Left hindlimb (tissue), 1 donor: ENCODE data around the gene PTCD3.

Experiments used
- DNase-seq: peaks from one replicate; pipeline ENCODE4 v3.0.0-alpha.2; 2018

The PTCD3 gene

DNA sequence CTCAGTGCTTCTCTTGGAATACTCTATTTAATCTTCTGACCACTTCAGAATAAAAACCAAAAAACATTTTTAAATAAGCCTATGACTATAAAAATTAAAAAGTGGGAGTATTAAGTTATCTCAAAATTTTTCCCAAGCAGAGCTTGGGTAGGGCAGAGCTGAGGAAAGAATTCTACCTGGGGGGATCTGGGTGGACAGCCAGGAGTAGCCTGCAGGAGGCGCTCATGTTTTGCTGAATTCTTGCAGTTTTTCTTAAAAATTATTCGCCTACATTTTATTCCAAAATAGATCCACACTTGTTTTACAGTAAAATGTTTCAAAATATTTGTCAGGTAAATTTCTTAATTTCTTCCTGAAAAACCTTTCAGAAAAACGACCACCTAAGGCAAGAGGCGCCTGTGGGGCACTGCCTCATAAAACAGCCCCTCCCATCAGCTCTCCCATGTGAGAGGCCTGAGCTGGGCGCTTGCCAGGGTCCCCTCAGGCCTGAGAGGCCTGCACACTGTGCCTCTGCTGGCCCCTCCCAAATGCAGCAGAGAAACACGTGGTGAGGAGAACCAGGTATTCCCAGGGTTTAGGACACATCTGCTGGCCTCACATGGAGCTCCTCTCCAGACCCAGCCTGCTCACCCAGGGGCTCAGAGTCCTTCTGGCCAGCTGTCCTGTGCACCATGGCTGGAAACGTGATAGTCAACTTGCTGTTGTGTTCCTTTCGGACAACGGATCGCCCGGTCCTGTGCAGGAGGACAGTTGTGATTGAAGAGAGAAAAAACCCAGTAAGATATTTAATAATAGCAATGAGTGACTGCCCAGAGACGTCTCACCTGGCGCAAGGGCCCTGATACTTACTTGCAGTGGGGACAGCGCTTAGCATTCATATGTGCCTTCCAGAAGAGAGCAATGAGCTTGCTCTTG is 17.8 kb upstream of the PTCD3 start:
- no peak for DNase-seq

DNA sequence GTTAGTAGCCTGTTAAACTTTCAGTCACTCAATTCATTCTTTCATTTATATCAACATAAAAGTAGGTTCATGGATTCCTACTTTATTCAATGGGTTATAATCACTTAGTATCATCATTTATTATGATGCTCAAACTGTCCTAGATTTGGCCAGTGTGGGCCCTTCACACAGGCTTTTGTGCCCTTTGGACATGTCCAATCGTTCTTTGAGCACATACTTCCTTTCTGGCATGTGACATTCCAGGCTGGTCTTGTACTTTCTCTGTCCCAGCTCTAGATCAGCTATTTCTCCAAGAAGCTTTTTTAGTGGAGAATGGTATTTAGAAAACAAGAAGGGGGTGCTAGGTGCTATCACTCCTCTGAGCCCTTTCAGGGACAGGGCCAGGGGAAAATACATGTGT is 11.8 kb upstream of the PTCD3 start:
- no peak for DNase-seq

DNA sequence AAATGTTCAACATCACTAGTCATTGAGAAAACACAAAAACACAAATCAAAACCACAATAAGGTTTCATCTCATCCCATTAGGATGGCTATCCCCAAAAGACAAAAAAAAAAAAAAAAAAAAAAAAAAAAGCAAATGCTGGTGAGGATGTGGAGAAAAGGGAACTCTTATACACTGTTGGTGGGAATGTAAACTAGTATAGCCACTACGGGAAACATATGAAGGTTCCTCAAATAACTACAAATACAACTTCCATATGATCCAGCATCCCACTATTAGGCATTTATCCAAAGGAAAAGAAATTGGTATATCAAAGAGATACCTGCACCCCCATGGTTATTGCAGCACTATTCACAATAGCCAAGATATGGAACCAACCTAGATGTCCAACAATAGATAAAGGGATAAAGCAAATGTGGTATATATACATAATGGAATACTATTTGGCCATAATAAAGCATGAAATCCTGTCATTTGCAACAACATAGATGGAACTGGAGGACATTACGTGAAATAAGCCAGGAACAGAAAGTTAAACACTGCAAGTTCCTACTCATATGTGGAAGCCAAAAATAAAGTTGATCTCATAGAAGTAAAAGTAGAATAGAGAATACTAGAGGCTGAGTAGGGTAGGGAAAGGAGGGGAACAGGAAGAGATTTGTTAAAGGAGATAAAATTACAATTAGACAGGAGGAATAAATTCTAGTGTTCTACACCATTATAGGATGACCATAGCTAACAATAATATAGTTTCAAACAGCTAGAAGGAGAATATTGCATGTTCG is 8.7 kb upstream of the PTCD3 start:
- DNase-seq: no peak

DNA sequence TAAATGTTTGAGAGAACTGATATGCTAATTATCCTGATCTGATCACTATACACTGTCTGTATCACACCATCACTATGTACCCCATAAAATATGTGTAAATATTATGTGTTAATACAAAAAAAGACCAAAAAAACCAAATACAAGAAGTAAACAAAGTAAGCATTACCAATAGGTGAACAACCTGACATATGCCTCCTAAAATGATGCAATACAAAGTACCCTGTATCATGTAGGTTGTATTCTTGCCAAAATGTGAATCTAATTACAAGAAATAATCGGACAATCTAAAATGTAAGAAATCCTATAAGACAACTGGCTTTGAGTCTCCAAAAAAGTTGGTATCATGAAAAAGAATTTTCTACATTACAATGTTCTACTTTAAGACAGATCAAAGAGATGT is 8.1 kb upstream of the PTCD3 start:
- DNase-seq: no peak

DNA sequence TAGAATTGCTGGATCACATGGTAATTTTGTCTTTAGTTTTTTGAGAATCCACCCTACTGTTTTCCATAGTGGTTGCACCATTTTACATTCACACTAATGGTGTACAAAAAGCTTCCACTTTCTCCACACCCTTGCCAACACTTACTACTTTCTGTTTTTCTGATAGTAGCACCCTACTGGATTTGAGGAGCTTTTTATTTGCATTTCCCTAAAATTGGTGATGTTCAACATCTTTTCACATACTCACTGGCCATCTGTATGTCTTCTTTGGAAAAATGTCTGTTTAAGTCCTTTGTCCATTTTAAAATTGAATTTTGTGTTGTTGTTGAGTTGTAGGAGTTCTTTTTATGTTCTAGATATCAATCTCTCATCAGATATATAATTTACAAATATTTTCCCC is 3.9 kb upstream of the PTCD3 start:
- no peak for DNase-seq

DNA sequence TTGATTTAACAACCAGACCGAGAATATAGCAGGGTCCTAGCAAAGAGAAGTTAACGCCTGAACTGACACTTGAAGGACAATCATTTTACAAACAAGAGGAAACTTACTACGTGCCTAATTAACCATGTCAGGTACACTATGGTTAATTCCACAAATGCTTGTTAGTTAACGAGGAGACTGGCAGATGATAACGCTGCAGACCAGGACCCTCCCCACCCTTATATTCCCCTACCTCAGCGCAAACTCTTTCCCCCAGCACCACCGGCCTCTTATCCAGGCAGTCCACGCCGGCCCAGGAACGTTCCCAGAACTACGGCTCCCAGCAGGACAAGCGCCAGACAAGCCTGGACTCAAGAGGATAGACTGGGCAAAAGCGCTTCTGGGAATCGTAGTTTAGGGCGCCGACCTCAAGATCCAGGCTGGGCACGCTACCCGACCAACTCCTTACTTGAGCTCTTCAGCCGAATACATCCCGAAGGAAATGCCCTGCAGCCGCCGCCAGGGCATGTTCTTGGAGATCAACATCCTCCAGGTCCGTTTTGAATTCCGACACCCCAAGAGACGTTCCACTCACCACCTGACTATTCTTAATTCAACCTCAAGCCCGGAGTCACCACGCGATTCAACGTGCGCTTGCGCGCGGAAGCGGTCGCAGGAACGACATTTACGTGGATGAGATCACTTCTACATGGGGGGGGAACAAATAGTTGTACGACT is 625 bp upstream of the PTCD3 start, which contains the start of gene POLR1A:
Gene POLR1A (minus strand): TSS at position 635 of the 717 bp plus-strand sequence. CDS start 110 bp downstream, at position 525.
- peak; percentile 93 for DNase-seq

DNA sequence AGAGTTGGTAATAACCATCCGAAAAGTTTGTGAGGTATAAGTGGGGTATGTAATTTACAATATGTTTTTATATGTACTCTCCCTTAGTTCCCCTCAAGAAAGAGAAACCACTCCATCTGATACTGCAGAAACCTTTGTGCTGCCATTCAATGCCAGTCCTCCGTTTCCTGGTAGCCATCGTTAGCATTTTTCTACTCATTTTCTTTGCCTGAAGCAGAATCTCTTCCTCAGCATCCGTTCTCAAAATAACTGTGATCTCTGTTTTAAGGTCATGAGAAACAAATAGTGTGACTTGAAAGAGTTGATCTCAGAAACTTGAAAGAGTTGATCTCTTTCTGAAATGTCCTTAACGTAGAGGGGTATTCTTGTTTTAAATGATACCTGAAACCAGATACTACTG is 996 bp downstream of the PTCD3 start:
- no peak for DNase-seq

DNA sequence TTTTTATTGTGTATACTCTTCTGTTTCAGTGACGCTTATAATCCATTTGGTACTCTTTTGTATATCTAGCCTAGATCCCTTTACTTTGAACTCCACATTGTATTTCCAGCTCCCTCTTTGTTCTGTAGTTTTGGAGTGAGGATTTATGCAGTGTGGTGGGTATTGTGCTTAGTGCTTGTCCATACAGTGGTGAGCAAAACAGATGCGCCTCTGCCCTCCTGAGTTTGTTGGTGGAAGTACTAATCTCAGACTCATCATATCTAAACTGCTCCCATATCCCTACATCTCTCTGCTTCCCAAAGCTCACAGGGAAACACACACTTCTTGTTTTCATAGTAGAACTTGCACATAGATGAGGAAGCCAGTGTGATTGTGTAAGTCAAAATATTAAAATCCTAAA is 12.1 kb downstream of the PTCD3 start:
- no peak for DNase-seq

DNA sequence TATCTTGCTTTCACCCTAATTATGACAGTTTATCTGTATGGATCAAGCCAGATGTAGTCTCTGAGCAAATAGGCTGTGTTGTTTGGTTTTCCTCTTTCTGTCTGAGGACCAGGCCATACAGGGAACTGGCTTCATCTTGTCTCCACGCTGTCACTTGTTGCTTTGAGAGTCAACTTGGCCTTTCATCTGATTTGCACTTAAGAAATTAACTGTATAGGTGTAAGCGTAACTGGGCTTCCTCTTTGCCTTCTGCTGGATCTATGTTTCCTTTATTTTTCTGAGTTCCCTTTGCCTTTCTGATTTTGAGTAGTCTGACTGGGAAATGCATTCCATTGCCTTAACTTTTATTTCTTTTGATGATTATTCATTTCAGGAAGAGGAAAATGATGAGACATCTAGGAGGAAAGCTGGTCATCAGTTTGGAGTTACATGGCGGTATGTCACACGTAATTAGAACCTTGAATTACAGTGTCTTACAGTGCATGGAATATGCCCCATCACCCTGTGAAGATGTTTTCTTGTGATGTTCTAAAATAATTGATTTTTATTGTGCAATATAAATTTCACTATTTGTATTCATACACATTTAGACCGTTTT is 17.4 kb downstream of the PTCD3 start:
- no peak for DNase-seq

DNA sequence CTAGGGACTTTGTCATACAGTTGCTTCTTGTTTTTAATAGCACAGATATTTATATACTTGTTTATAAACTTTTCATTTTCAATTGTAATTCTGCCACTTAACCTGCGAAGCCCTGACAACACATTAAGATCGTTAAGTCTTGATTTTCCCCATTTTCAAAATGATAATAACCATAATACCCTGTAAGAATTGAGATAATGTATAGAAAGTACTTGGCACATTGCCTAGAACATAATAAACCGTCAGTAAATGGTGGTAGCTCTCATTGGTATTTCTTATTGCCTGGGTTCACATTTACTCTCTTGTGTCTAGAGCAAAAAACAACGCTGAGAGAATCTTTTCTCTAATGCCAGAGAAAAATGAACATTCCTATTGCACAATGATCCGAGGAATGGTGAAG is 18.6 kb downstream of the PTCD3 start:
- DNase-seq: no peak

DNA sequence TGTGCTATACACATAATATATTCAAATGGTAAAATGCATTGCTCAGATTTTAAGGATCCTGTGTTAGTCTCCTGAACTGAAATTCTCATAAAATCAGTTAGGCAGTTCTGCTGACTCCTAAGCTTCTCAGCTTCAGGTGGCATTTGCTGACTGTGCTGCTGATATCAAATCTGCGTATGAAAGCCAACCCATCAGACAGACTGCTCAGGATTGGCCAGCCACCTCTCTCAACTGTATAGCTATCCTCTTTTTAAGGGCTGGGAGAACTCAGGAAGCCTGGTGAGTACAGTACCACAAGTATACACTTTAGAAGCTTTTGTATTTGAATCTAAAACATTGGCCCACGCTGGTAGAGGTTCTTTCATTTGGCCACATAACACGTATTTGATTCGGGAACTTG is 28.7 kb downstream of the PTCD3 start:
- no peak for DNase-seq

DNA sequence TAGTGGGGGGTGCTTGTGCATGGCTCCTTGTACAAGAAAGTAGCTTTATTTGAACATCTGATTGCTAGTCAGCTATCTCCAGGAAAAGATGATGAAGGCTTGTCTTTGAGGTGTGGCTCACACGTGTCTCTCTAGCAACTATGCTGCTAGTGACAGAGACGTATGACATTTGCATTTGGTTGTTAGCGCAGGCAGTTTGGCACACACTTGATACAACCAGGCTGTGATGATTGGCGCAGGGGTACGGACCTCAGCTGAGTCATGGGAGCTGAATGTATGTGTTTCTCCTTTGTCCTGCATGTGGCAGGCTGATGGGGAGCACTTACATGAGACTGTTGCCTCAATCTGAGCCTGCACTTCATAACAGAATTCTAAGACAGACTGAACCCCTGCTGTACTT is 29.6 kb downstream of the PTCD3 start:
- no peak for DNase-seq

DNA sequence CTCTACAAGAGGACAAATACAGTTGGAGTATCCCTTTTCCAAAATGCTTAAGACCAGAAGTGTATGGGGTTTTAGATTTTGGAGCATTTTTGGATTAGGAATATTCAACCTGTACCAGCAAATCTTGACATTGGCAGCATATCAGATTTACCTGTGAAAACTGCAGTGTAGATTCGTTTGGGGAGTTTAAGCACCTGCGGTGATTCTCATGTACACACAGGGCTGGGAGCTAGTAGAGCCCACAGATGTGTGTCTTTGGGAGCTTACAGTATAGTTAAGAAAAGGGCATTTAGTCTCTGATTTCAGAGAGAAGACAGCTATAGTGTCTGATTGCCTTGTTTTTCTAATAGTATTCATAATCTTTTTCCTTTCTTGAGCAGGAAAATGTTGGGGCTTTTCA is 30.1 kb downstream of the PTCD3 start:
- no peak for DNase-seq

DNA sequence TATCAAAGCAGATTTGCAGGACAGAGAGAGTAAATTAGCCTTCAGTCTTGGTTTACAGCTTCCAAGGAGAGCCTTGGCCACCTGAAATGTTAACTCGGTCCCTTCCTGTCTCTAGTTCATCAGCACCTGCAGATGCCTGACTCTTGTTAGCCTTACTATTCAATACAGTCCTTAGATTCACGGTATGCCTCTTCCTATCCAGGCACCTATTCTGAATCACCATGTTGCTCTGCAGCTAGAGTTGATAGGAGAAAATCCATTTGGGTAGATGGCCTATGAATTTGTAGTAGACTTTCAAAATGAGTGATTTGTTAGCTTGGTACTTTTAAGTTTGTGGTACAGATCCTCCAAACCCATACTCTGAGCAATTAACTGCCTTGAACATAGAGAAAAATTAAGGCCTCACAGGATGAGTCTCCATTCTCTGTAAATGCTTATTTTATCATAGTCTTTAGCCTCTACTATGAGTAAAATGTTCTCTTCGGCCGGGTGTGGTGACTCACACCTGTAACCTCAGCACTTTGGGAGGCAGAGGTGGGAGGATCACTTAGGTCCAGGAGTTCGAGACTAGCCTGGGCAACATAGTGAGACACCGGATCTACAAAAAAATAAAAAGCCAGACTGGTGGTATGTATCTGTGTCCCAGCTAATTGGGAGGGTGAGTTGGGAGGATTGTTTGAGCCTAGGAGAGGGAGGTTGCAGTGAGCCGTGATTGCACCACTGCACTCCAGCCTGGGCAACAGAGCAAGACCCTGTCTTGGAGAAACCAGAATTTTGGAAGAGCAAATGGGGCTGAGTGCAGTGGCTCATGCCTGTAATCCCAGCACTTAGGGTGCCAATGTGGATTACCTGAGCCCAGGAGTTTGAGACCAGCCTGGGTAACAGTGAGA is 32.9 kb downstream of the PTCD3 start:
- DNase-seq: no peak

DNA sequence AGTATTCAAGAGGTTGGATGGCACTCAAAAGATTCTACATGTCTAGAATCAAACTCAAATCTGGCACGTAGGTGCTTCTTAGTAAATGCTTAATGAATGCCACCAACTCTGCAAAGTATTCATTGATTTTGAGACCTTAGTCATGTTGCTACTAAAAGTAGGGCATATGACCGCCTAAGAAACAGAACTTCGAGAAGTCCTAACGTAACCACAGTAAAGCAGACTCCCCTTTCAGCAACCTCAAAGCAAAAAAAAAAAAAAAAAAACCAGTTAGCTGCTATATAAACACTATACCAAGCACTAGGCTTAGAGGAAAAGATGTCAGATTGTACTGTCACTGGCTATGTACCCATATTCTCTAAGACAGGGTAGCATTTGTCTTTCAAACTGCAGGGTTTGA is 33.9 kb downstream of the PTCD3 start:
- no peak for DNase-seq

DNA sequence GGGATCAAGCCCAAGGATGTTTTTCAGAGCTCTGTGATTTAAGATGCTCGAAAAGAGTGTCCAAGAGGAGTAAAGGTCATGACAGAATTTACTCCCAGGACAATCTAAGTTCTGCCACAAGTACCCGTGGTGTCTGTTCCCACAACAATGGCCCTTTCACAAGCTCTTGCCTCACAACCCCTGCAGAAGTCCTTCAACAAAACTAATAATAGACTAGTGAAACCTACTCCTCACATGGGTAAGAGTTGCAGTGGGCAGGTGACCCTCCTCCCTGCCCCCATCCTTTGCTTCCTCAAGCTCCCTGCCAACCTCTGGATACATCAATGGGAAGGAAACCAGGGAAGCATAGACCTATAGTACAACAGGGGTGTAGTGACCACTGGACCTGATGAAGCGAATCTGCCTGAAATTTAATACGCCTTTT is 34.9 kb downstream of the PTCD3 start:
- DNase-seq: no peak

DNA sequence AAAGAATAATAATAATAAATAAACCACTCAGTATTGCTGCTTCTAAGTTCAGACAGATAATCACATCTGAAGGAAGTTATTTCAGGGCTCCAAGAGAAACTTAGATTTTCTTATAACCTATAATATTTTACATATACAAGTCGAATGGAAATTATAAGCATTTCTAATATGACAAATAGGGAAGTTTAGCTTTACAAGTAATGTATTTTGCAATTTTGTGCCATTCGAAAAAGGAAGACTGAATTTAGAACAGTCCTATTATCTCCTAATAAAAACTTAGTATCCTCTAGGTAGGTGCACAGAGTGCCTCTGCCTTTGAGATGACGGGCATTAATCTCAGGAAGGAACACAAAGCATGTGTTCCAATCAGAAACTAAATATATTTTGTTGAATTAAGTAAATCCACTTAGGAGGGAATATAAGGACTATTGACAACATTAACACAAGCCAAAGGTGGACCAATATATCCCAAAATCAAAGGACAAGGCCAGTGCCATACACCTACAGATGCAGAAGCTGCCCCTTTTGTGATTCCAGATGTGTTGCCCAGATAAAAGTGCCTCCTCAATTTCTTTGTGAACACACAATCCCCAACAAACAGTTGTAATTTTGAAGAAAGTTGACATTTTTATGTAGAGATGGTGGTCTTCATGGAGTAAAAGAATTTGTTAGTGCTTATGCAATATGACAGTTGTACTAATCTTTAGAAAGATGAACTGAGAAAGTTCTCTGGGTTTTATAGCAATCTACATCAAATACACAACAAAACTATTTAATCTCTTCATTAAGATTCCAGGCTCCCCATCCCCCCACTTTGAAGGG is 36.6 kb downstream of the PTCD3 start:
- no peak for DNase-seq

DNA sequence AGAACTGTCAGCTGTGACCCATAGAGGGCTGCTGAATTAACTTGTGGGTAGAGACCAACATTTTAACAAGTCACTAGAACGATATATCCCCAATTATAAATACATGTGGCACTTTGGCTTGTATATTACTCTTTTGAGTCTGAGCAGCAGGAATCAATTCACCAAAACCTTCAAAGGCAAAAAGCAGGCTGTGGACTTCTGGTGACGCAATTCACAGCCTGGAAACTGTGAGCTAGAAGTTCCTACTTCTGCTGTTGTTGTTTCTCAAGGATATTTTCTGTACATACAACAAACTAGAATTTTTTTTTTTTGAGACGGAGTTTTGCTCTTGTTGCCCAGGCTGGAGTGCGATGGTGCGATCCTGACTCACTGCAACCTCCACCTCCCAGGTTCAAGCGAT is 37.3 kb downstream of the PTCD3 start:
- no peak for DNase-seq

DNA sequence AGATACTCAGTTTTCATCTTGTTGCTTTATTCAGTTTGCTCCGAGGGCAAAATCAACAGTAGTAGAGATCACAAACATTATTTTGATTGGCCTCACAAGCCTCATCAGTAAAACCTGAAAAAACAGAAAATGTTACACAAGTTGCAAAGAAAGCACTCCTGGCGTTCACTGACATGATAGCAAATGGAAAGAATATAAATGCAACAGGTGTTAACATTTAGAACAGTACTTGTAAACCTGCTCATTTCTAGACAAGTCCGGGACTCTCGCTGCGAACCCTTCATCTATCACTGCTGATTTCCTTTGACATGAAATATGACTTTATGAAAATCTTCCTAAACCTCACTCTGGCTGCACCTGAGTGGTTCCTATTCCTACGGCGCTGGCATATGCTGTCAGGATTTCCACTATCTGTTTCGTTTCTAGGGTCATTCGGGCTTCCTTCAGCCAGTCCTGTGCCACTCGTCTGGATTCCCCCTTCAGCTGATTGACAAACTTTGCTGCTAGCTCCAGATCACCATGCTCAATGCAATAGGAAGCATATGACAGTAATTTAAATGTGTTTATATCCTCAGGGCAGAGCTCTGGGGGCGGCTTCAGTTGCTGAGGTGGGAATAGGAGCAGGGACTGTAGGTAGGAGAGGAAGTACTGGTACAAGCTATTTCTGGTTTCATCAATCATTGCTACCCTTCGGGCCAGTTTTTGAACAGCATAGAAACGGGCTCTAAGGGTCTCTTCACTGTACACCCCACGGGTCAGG is 38.1 kb downstream of the PTCD3 start:
- no peak for DNase-seq

DNA sequence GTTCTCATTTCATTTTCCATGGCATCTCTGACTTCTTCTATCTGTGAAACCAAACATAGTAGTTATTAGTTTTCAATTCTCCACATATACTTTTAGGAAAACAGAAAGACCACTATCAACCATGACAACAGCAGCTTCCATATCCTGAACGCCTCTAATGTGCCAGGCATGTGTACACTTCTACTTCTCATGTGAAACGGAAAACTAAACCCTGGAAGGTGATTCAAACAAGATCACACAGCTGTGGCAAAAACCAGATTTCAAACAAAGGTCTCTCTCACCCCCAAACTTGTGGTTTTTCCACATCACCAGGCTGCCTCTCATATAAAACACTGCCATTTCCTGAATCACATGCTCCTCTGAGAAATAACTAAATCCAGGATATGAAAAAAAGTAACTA is 41.8 kb downstream of the PTCD3 start:
- DNase-seq: no peak
